DMS153 (cell line): ENCODE results near the gene DNPEP.

Experiments used
- DNase-seq: peaks from one replicate; lab custom pipeline; 2025; lab: John Stamatoyannopoulos, UW

DNPEP gene

DNA sequence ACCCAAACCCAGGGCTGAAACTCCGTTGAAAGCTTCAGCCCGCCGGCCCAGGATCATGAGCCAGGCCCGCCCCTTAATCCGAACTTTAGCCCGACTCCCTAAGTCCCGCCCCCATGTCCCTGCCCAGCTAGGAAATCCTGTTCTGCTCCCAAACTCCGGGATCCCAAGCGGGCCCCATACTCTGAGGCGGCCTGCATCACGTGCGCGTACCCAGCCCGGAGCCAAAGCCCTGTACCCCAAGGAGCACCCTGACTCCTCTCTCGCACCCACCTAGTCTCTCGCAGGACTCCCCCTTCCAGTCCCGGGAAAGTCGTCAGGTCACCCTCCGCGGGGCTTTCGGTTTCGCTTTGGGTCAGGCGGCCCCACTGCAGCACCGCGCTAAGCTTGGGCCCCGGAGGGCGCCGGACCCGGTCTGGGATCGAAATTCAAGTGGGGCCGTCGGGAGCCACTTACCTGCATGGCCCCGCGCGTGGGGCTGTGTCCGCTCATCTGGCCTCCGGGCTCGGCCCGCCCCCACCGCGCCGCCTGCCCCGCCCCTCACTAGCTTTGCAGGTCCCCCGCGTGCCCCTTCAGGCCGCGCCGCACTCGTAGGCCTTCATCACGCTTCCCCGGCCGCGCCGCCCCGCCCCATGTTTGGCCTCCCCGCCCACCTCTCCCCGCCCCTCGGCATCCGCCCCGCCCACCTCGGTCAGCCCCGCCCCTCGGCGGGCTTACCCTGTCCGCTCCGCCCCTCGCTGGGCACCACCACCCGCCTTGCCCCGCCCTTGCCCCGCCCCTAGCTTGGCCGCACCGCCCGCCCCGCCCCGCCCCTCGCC lies at the start of gene DNPEP:
Gene DNPEP (minus strand): TSS at position 607 of the 815 bp plus-strand sequence. CDS start 118 bp downstream, at position 489.
- DNase-seq: no peak

DNA sequence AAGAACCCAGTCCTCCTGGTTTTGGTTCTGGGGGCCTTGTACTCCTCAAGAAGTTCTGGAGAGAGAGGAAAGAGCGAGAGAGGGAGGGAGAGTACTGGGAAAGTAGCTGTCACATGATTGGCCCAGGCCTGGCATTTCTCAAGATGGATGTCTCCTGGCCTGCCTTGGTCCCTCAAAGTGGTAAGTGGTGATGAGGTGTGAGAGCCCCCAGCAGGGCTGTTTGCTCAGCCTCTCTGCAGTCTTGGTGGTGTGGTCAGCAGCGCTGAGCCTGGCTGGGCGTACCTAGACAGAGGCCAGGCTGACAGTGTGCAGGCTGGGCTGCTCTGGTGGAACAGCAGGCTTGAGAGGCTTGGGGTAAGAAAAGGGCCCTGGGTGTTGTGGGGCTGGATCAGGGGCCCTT lies 49.4 kb upstream of the DNPEP start:
- DNase-seq: no peak

DNA sequence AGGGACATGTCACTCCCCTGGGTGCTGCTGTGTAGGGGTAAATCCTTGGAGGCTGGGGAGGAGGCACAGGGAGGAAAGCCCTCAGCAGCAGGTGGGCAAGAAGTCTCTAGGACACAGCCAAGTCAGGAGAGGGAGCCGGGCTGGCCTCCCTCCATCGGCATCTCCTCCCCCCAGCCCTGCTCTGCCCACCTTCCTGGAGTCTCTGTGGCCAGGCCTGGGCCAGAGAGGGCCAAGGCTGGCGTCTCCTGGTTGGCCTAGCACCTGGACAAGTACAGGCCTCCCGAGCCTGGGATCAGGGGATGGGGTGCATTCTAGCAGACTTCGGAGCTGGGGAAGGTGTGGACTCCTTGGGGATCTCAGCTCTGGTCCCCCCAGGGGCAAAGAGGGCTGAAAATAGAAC lies 48.8 kb upstream of the DNPEP start:
- no peak for DNase-seq

DNA sequence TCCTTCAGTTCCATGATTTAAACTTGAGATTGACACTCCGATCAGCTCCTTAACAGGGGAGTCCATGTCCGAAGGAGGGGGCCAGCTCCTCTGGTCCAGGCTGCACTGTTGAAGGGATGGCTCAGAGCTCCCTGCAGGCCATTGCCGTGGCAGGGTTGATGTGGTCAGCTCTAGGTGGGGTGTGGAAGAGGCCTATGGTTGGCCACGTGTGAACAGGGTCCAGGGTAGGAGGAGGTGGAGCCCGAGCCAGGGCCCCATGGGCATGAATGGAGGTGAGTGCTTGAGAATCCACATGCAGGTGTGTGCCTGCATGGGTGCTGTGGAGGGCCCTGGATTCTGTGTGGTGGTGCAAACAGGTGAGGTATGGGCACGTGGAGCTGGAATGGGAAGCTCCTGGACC lies 48.0 kb upstream of the DNPEP start:
- DNase-seq: no peak

DNA sequence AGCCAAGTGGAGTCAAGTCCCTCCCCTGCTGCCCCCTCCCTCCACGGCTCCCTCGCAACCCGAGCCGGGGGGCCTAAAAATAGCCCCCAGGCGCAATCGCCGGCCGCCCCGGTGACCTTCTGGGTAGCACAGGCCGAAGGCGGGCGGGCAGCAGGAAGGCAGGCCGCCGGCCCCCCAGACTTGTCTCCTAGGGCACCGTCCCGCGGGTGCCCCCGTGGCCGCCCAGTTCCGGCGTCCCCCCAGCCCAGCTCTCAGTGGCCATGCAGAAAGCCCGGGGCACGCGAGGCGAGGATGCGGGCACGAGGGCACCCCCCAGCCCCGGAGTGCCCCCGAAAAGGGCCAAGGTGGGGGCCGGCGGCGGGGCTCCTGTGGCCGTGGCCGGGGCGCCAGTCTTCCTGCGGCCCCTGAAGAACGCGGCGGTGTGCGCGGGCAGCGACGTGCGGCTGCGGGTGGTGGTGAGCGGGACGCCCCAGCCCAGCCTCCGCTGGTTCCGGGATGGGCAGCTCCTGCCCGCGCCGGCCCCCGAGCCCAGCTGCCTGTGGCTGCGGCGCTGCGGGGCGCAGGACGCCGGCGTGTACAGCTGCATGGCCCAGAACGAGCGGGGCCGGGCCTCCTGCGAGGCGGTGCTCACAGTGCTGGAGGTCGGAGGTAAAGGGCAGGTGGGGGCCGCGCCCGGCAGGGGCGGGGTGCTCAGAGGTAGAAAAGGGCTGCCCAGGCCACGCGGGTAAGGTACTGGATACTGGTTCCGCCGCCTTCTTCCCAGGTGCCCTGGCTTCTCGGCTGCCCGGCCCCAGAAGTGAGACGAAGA lies 47.2 kb upstream of the DNPEP start, which contains the start of gene SPEG:
Gene SPEG (plus strand): TSS at position 126 of the 808 bp plus-strand sequence. CDS start 135 bp downstream, at position 261.
- no peak for DNase-seq

DNA sequence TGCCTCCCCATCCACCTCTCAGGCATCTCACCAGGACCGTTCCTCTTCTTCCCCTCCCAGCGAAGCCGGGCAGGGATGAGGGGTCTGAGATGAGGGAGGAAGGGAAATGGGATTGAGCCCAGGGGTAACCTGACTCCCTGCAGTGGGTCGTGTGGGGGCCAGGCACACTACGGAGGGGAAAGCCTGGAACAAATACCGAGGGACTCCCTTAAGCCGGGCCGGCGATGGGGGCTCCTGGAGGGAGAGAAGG lies 46.7 kb upstream of the DNPEP start:
- no peak for DNase-seq

DNA sequence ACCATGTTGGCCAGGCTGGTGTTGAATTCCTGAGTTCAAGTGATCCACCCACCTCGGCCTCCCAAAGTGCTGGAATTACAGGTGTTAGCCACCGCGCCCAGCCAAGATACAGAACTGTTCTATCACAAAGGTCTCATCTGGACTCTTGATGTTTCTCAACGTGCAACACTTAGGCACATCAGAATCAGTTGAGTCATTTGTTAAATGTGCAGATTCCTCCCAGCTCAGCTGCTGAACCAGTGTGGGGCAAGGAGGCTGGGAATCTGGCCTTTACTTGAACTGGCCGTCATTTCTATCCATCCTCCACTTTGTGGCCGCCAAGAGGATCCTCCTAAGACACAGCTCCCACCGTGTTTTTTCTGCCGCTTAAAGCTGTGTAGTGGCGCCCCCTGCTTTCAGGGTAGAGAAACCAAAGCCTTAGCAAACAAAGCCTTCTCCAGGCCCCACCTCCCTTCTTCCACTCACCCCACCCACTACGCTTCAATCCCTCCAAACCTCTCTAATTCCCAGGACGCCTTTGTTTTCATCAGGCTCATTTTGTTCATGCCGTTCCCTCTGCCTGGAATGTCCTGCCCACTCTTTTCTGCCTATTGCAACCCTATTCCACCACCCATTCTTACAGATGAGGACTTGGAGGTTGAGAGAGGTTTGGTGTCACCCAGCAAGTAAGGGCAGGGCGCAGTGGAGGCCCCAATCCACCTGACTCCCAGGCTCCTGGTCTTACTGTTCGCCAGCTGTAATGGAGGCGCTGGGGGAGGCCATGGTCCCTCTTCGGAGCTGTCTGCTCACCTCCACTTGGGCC lies 46.2 kb upstream of the DNPEP start:
- DNase-seq: peak; percentile 51

DNA sequence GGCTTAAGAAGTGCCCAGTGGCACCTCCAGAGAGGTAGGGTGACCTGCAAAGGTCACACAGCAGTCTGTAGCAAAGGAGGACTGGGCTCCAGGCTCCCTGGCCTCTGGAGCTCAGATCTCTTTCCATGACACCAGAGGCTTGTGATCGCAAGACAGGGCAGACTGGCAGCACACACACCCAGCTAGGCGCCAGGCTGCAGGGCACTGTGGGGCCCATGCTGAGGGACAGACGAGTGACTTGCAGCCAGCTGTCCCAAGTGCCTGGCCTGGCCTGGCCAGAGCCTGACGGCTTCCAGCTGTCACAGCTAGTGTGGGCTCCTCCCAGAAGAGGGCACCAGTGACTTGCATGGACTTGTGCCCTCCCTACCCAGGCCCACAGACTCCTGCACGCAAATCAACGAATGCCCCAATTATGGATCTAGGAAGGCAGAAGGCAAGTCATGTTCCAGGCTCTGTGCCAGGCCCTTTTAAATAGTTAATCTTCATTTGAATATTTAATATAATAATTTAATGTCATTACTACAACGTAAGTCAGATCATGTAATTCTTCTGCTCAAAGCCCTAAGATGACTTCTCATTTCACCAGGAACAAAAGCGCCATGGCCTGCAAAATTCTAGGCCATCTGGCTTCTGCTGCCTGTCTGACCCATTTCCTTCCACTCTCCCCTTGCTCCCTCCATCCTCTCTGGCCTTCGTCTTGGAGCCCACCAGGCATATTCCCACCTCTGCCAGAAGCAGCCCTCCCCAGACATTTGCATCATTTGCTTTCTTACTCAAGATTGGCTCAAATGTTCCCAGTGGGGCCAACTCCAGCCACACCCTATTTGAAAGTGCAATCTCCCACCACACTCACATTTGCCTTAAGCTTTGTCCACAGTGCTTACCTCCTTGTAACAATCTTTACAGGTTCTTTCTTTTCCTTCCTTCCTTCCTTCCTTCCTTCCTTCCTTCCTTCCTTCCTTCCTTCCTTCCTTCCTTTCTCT lies 43.2 kb upstream of the DNPEP start:
- DNase-seq: peak; percentile 23

DNA sequence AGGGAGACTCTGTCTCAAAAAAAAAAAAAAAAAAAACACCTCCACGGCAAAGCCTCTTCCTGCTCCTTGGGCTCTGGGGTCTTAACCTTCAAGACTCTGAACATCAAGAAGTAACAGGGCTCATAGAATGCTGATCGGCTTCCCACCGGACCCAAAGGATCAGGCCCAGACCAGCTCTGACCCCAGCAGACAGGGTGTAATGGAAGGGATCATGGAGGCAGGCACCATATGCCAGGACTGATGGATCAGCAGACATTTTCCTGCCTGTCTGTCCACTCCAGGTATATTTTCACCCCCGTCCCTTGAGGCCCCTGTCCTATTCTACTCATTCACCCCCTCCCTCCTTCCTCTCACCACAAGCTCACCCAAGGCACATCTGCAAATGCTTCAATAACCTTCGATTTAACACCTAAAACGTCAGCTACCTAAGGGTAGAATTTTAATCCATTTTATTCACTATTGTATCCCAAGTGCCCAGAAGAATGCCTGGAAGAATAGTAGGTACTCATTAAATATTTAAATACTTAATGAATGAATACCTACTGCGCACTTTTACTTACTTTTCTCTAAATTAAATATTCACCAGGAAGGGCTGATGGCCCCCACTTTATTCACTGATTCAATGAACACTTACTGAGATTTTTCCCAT lies 42.4 kb upstream of the DNPEP start:
- DNase-seq: no peak

DNA sequence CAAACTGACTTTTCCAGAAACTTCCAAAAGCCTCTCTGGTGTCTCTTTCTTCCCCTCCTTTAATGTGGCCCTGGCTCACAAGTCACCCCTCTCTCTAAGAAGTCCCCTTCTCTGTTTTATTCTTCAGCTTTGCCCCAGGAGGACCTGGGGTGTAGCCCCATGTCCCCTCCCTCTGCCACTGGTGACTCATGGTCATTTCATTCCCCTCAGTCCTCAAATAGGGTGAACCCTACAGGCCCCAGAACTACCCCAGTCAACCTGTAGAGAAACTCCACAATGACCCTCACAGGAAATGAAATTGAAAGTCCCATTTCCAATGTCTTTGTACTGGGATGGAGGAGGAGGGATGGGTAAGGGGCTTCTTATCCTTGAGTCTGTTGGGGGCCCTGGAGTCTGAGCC lies 40.8 kb upstream of the DNPEP start:
- DNase-seq: no peak

DNA sequence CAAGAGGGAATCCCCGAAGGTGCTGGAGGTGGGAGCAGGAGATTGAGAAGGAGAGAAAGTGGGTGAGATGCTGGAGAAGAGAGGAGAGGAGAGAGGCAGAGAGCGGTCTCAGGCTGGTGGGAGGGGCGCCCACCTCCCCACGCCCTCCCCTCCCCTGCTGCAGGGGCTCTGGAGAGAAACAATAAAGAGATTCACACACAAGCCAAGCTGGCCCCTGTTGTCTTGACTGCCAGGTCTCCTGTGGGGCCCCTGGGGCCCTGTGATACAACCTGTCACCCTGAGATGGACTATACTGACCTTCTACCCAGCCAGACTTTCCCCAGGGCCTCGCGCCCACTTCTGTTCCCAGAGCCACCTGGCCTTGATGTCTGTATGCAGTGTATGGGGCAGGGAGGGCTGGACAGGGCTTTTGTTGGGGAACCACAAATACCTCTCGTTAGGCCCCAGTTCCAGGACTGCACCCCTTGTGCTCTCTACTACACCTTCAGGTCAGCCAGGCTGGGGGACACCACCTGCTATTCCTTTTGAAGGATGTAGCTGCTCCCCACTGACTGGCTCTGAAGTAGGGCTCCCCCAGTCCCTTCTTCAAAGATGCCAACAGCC lies 38.9 kb upstream of the DNPEP start:
- DNase-seq: no peak

DNA sequence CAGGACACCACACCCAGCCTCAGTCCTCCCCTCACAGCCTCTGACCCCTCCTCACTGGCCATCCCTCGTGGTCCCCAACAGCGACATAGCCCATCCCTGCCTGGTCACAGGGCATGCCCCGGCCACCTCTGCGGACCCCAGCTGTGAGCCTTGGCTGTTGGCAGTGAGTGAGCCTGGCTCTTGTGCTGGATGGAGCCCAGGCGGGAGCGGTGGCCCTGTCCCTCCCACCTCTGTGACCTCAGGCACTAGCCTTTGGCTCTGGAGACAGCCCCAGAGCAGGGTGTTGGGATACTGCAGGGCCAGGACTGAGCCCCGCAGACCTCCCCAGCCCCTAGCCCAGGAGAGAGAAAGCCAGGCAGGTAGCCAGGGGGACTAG lies 38.3 kb upstream of the DNPEP start:
- no peak for DNase-seq

DNA sequence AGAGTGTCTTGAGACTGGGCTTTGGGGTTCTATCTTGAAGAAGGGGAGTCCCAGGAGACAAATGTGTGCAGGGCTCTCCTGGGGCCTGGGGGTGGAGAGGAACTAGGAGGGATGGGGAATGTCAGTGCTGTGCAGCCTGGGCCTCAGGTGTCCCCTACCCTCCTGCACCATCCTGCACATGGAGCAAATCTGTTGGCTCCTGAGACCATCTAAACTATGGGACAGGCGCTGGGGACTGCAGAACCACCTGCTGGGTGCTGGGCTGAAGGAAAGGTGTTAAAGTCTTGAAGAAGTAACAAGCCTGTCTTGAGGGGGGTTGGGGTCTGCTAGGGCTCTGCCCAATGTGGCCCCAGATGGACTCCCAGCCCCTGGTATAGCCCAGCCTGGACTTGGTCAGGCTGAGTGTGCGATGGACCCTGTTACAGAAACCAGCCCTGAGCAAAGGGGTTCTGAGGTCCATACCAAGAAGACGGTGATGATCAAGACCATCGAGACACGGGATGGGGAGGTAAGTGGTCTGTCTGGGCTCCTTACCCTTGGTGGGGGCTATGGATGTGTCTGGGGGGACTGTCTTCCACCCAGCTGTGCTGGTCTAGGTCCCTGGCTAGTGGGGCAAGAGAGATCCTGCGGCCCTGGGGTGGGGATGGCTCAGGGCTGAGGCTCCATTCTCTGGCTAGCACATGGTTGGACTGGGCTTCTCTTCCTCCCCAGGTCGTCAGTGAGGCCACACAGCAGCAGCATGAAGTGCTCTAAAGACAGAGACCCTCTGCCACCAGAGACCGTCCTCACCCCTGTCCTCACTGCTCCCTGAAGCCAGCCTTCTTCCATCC lies 37.7 kb upstream of the DNPEP start:
- DNase-seq: no peak

DNA sequence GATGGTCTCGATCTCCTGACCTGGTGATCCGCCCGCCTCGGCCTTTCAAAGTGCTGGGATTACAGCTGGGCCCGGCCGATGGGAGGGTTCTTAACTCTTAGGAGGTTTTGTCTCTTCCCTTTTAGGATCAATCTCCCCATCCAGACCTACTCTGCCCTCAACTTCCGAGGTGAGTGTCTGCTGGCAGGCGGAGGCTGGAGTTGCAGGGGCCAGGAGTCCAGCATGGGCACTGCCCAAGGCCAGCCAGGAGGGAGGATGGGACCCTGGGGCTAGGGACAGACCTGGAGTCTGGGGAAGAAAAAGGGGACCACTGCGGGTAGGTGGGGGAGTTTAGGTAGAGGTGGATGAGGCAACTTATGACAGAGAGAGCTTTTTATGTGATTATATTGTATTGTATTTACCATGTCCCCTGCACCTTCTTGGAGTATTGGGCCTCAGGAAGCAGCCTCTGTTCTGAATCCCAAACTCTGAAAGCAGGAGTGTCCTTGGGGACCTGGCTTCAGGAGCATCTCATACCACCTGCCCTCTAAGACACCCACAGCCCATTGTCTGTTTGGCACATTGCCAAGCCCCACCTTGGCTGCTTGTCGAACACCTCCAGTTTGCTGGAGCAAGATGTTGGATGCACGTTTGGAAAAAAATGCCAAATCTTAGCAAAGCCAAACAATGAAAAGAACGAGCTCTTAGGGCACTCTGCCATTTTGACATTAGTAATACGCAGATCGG lies 36.1 kb upstream of the DNPEP start:
- no peak for DNase-seq

DNA sequence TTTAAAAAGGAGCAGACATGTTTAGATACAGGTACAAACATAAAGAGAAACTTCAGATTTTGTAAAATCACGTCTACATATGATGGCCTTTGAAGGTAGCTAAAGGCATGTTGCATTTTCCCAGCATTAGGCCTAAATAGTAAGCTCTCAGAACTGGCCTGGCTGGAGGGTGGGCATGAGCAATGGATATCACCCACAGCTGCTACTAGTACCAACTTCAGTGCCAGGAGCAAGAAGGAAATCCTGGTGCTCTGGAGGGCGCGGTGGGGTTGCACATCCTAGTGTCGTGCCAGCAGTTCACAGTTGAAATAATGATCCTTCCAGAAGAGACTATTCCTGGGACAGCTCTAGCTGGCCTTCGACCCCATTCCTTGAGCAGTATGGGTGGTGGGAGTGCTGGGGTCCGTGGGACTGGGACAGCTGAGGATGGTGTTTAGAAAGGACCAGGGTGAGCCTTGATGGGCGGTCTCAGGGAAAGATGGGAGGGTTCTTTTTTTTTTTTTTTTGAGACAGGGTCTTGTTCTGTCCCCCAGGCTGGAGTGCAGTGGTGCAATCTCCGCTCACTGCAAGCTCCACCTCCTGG lies 35.3 kb upstream of the DNPEP start:
- no peak for DNase-seq

DNA sequence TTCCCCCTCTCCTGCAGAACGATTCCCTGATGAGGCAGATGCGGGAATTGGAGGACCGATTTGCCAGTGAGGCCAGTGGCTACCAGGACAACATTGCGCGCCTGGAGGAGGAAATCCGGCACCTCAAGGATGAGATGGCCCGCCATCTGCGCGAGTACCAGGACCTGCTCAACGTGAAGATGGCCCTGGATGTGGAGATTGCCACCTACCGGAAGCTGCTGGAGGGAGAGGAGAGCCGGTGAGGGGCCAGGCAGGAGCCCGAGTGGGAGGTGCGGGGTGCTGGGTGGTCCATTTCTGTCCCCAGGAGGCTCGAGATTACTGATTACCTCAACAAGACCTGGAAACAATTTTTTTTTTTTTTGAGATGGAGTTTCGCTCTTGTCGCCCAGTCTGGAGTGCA lies 33.6 kb upstream of the DNPEP start:
- DNase-seq: no peak

DNA sequence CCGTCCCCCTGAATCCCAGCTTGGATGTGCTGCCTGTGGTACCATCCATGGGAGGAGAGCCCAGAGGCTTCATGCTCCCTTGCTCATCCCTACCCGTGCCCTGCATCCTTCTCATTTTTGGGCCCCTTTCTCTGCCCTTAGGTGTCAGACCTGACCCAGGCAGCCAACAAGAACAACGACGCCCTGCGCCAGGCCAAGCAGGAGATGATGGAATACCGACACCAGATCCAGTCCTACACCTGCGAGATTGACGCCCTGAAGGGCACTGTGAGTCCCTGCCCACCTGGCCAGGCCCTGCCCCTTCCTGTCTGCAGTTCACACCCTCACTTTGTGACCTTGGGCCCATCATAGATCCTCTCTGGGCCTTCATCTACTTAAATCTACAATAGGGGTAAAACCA lies 33.0 kb upstream of the DNPEP start:
- no peak for DNase-seq

DNA sequence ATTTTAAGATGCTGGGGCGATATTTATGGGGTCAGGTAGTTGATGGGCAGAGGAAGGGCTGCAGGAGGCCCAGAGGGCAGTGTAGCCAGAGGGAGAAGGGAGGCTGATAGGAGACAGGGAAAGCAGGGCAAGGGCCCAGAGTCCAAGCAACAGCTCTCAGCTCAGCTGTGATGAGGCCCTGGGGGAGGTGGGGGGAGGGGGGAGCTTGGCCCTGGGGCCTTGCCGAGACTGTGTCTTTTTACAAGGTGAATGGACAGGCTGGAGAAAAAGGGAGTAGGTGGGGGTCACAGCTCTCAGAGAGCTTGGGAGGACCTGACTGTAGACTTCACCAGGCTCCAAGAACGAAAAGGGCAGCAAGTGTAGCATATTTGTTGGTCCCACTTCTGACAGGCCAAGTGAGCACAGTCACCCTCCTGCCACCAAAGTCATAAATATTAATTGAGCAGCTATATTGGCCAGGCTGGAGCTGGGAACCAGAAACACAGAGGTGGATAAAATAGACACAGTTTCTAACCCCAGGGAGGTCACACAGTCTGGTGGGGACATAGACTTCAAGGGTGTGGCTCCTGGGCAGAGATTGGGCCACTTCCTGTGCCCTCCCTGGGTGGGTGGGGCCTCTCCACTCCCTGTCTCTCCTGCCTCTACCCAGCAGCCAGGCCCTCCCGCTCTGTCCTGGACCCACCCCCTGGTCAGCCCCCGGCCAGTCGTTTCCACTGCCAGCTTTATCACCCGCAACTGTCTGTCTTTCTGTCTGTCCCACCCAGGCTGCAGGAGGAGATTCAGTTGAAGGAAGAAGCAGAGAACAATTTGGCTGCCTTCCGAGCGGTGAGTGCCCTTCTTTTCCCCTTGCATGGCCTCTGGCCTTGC lies 31.9 kb upstream of the DNPEP start:
- no peak for DNase-seq
